Smooth muscle cell (in vitro differentiated cells): ENCODE data around the gene TSPYL6. TPM values are rescaled to one million over a fixed set of nuclear protein-coding genes. Genes with fewer than 3 reads are reported as not detected.

Source experiments
- DNase-seq: peaks from one replicate; lab custom pipeline; 2025; ENCODE audit not compliant: unreplicated experiment; lab: John Stamatoyannopoulos, UW
- H2AFZ ChIP-seq: fragments of 200-600 bp; sonication (generic); 2 replicates; pipeline ENCODE4 v1.6.0; 2016; ENCODE audit warnings: antibody characterized with exemption, low read depth, mild to moderate bottlenecking
- H3F3A ChIP-seq: fragments of 200-600 bp; sonication (generic); 2 replicates; pipeline ENCODE4 v1.6.0; 2017; ENCODE audit warnings: antibody characterized with exemption, low read depth
- H3K27ac ChIP-seq: fragments of 200-600 bp; sonication (generic); 2 replicates; pipeline ENCODE4 v1.5.1; 2016; ENCODE audit warnings: low read depth, mild to moderate bottlenecking
- H3K27me3 ChIP-seq: fragments of 200-600 bp; sonication (generic); 2 replicates; pipeline ENCODE4 v1.6.1; 2016; ENCODE audit warnings: low read depth, mild to moderate bottlenecking
- H3K36me3 ChIP-seq: fragments of 200-600 bp; sonication (generic); 2 replicates; pipeline ENCODE4 v1.5.1; 2016; ENCODE audit warnings: low read depth
- H3K4me1 ChIP-seq: fragments of 200-600 bp; sonication (generic); 2 replicates; pipeline ENCODE4 v1.5.1; 2016; ENCODE audit warnings: low read depth
- H3K4me2 ChIP-seq: fragments of 200-600 bp; sonication (generic); 2 replicates; pipeline ENCODE4 v1.6.0; 2016; ENCODE audit warnings: mild to moderate bottlenecking
- H3K4me3 ChIP-seq: fragments of 200-600 bp; sonication (generic); 2 replicates; pipeline ENCODE4 v1.5.1; 2016; ENCODE audit warnings: mild to moderate bottlenecking
- H3K79me2 ChIP-seq: fragments of 200-600 bp; sonication (generic); 2 replicates; pipeline ENCODE4 v1.6.0; 2016; ENCODE audit warnings: low read depth, mild to moderate bottlenecking
- H3K9ac ChIP-seq: fragments of 200-600 bp; sonication (generic); 2 replicates; pipeline ENCODE4 v1.6.0; 2016; ENCODE audit warnings: low read depth
- H3K9me3 ChIP-seq: fragments of 200-600 bp; sonication (generic); replicated peaks from 2 replicates; pipeline ENCODE4 v1.5.1; 2016; ENCODE audit warnings: low read depth
- H4K20me1 ChIP-seq: fragments of 200-600 bp; sonication (generic); 2 replicates; pipeline ENCODE4 v1.6.0; 2016; ENCODE audit warnings: low read depth
- WGBS: methylation state at CpG from one replicate; pipeline ENCODE4 v1.1.7; 2016; ENCODE audit warnings: low lambda C conversion rate; 5-methylcytosine and 5-hydroxymethylcytosine counted together
- polyA plus RNA-seq: library from polyadenylated mRNA; unstranded; fragments of >200 nt; fragmentation: Nextera tagmentation; extraction: Ambion mirVana; gene quantifications from 2 replicates; pipeline ENCODE4 v1.2.1, GENCODE V29; 2016
- total RNA-seq: library from RNA; depleted of rRNA; stranded (reverse); fragments of >200 nt; gene quantifications from 2 replicates; pipeline ENCODE4 v1.2.3, GENCODE V29; 2014
- TF ChIP-seq, protein P1 (sequence below): fragments of 200-600 bp; sonication (generic); IDR thresholded peaks from 2 replicates; pipeline ENCODE4 v1.5.1; 2017; ENCODE audit warnings: borderline replicate concordance, mild to moderate bottlenecking, antibody characterized with exemption; ENCODE audit not compliant: insufficient read depth, poor library complexity, severe bottlenecking

Gene TSPYL6
- total and polyA plus RNA-seq, 2 experiments from 2014 or later = not detected

GRCh38 chr2:54290356-54291025, 34.5 kb upstream of the TSPYL6 start:
- Histone ChIP-seq H3K27me3 (peaks cover 19% of the 10 kb centered on the region), H3K79me2 (no peaks in the 10 kb centered on the region), H3K4me3 (no peak overlapping the region), H4K20me1 (no peaks in the 10 kb centered on the region), H3K4me1 (peaks cover 6% of the 10 kb centered on the region), H3K36me3 (no peaks in the 10 kb centered on the region), H2AFZ (no peak overlapping the region), H3K9me3 (no peaks in the 10 kb centered on the region), H3K9ac (no peak overlapping the region), H3F3A (no peaks in the 10 kb centered on the region), H3K4me2 (no peak overlapping the region), H3K27ac (no peak overlapping the region)
- DNase-seq = no peak
- 71% methylated on average over 9 of the region's 9 CpGs for WGBS
- TF ChIP-seq, protein P1, sequence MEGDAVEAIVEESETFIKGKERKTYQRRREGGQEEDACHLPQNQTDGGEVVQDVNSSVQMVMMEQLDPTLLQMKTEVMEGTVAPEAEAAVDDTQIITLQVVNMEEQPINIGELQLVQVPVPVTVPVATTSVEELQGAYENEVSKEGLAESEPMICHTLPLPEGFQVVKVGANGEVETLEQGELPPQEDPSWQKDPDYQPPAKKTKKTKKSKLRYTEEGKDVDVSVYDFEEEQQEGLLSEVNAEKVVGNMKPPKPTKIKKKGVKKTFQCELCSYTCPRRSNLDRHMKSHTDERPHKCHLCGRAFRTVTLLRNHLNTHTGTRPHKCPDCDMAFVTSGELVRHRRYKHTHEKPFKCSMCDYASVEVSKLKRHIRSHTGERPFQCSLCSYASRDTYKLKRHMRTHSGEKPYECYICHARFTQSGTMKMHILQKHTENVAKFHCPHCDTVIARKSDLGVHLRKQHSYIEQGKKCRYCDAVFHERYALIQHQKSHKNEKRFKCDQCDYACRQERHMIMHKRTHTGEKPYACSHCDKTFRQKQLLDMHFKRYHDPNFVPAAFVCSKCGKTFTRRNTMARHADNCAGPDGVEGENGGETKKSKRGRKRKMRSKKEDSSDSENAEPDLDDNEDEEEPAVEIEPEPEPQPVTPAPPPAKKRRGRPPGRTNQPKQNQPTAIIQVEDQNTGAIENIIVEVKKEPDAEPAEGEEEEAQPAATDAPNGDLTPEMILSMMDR = no peak

GRCh38 chr2:54289917-54290316, 33.9 kb upstream of the TSPYL6 start:
- no peaks in the 10 kb centered on the region for H3K9me3 ChIP-seq
- no peak overlapping the region for H3K27ac ChIP-seq
- no peak overlapping the region for H3K4me3 ChIP-seq
- DNase-seq = no peak
- TF ChIP-seq, protein P1 = no peak
- no peaks in the 10 kb centered on the region for H3F3A ChIP-seq
- no peak overlapping the region for H2AFZ ChIP-seq
- no peaks in the 10 kb centered on the region for H4K20me1 ChIP-seq
- H3K9ac ChIP-seq = no peak overlapping the region
- H3K79me2 ChIP-seq = no peaks in the 10 kb centered on the region
- WGBS = 49% methylated on average over 23 of the region's 23 CpGs
- H3K36me3 ChIP-seq = no peaks in the 10 kb centered on the region
- H3K4me2 ChIP-seq = no peak overlapping the region
- H3K27me3 ChIP-seq = peaks cover 19% of the 10 kb centered on the region
- peaks cover 6% of the 10 kb centered on the region for H3K4me1 ChIP-seq

GRCh38 chr2:54287532-54287931, 31.5 kb upstream of the TSPYL6 start:
- Histone ChIP-seq H3K4me3 (no peak overlapping the region), H2AFZ (no peak overlapping the region), H3K36me3 (no peaks in the 10 kb centered on the region), H3K27me3 (peaks cover 19% of the 10 kb centered on the region), H3K9me3 (no peaks in the 10 kb centered on the region), H3K4me1 (peaks cover 6% of the 10 kb centered on the region), H3K27ac (no peak overlapping the region), H3F3A (no peaks in the 10 kb centered on the region), H3K9ac (no peak overlapping the region), H4K20me1 (no peaks in the 10 kb centered on the region), H3K79me2 (no peaks in the 10 kb centered on the region), H3K4me2 (no peak overlapping the region)
- TF ChIP-seq, protein P1 = no peak
- no peak for DNase-seq
- 87% methylated on average over 2 of the region's 2 CpGs for WGBS

- Histone ChIP-seq H3F3A (no peaks in the 10 kb centered on the region), H3K36me3 (no peaks in the 10 kb centered on the region), H2AFZ (no peak overlapping the region), H4K20me1 (no peaks in the 10 kb centered on the region), H3K4me2 (no peak overlapping the region), H3K79me2 (no peaks in the 10 kb centered on the region), H3K27me3 (peaks cover 17% of the 10 kb centered on the region), H3K27ac (no peak overlapping the region), H3K9me3 (no peaks in the 10 kb centered on the region), H3K4me3 (no peak overlapping the region), H3K9ac (no peak overlapping the region), H3K4me1 (peaks cover 6% of the 10 kb centered on the region)
- no peak for DNase-seq
- 97% methylated on average over 1 of the region's 1 CpG for WGBS
- TF ChIP-seq, protein P1 = no peak
Observed at GRCh38 chr2:54285451-54285850, 29.4 kb upstream of the TSPYL6 start.
